ENCODE measurements around the gene PUSL1. TPM values are rescaled to one million over a fixed set of nuclear protein-coding genes. Genes with fewer than 3 reads are reported as not detected.

PUSL1 gene
- total RNA-seq, 2 donors from 2014 or later: 14.5 to 24.8 TPM

DNA sequence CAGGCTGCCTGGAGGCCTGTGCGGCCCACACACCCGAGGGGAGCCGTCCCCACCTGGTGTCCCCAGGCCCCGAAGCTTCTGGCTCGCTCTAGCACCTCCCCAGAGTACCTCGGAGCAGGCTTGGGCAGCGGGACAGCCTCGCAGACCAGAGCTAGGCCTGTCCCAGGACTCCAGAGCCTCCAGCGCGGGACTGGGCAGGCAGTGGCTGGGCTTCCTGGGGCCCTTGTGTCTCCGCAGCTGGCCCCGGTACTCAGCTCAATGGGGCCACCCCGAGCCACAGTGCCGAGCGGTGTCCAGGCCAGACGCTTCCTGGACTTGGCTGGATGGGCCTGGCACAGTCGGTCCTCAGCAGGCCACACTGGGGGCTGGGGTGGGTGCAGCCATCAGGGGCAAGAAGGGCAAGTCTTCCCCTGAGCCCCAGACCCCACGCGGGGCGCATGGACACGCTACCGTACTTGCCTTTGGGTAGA, 23.3 kb upstream of the PUSL1 start:
- Histone ChIP-seq H3K27ac (no peak overlapping the region), H3K27me3 (peaks cover 0 to 8% of the 10 kb centered on the region in 2 donors), H3K9me3 (no peaks in the 10 kb centered on the region), H3K4me3 (no peak overlapping the region), H3K36me3 (no peaks in the 10 kb centered on the region), H3K4me1 (peaks cover 0 to 9% of the 10 kb centered on the region in 2 donors)
- TF ChIP-seq, protein P1, sequence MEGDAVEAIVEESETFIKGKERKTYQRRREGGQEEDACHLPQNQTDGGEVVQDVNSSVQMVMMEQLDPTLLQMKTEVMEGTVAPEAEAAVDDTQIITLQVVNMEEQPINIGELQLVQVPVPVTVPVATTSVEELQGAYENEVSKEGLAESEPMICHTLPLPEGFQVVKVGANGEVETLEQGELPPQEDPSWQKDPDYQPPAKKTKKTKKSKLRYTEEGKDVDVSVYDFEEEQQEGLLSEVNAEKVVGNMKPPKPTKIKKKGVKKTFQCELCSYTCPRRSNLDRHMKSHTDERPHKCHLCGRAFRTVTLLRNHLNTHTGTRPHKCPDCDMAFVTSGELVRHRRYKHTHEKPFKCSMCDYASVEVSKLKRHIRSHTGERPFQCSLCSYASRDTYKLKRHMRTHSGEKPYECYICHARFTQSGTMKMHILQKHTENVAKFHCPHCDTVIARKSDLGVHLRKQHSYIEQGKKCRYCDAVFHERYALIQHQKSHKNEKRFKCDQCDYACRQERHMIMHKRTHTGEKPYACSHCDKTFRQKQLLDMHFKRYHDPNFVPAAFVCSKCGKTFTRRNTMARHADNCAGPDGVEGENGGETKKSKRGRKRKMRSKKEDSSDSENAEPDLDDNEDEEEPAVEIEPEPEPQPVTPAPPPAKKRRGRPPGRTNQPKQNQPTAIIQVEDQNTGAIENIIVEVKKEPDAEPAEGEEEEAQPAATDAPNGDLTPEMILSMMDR (IDR thresholded peaks at IDR 0.05): no peak
- DNase-seq (ENCODE audit: low spot score): no peak

DNA sequence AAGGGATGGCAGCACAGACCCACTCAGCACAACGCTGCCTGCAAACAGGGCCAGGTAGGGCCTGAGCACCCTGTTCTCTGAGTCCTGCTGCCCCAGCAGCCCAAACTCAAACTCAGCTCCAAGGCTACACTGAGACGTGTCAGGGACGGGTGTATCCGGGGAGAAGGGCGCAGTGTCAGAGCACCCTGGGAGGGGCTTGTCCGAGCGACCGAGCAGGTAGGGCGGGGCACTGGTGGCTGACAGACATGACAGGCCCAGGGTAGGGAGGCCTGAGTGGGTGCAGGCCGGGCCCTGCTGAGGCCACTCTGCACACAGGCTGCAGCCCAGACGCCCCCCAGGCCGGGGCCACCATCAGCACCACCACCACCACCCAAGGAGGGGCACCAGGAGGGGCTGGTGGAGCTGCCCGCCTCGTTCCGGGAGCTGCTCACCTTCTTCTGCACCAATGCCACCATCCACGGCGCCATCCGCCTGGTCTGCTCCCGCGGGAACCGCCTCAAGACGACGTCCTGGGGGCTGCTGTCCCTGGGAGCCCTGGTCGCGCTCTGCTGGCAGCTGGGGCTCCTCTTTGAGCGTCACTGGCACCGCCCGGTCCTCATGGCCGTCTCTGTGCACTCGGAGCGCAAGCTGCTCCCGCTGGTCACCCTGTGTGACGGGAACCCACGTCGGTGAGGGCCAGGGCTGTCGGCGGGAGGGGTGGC, 22.6 kb upstream of the PUSL1 start:
- peaks cover 0 to 14% of the 10 kb centered on the region in 2 donors for H3K4me1 ChIP-seq
- H3K9me3 ChIP-seq: no peaks in the 10 kb centered on the region
- H3K27ac ChIP-seq: no peak overlapping the region
- no peaks in the 10 kb centered on the region for H3K36me3 ChIP-seq
- H3K4me3 ChIP-seq: no peak overlapping the region
- TF ChIP-seq, protein P1 (IDR thresholded peaks at IDR 0.05): no peak
- no peak for DNase-seq (ENCODE audit: low spot score)
- peaks cover 0 to 8% of the 10 kb centered on the region in 2 donors for H3K27me3 ChIP-seq

DNA sequence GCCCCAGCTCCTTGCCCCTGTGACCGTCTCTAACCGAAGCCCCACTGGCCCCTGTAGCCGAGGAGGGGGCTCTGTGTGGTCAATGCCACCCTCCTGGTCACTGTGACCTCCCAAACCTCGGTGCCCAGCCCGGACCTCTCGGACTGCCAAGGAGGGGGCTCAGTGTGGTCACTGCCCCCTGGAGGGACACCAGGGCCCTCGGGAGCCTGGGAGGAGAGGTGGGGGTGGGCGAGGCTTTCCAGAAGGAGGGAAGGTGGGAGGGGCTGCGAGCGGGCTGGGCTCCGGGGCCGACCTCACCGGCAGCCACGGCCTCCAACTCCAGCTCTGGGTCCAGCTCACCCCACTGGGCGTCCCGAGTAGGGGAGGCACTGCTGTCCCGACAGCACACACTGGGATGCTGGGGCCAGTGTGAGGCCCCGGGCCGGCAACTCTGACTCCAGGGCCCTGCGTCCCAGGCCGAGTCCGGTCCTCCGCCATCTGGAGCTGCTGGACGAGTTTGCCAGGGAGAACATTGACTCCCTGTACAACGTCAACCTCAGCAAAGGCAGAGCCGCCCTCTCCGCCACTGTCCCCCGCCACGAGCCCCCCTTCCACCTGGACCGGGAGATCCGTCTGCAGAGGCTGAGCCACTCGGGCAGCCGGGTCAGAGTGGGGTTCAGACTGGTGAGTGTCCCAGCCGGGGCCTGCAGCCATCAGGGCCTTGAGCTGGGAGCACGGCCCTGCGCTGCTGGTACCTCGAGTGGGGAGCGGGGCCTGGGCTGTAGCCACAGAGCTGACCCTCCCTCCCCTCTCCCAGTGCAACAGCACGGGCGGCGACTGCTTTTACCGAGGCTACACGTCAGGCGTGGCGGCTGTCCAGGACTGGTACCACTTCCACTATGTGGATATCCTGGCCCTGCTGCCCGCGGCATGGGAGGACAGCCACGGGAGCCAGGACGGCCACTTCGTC, 21.8 kb upstream of the PUSL1 start:
- no peak for DNase-seq (ENCODE audit: low spot score)
- TF ChIP-seq, protein P1 (IDR thresholded peaks at IDR 0.05): no peak
- Histone ChIP-seq H3K27ac (no peak overlapping the region), H3K4me3 (no peak overlapping the region), H3K9me3 (no peaks in the 10 kb centered on the region), H3K36me3 (no peaks in the 10 kb centered on the region), H3K27me3 (peaks cover 0 to 8% of the 10 kb centered on the region in 2 donors), H3K4me1 (peaks cover 0 to 20% of the 10 kb centered on the region in 2 donors)

DNA sequence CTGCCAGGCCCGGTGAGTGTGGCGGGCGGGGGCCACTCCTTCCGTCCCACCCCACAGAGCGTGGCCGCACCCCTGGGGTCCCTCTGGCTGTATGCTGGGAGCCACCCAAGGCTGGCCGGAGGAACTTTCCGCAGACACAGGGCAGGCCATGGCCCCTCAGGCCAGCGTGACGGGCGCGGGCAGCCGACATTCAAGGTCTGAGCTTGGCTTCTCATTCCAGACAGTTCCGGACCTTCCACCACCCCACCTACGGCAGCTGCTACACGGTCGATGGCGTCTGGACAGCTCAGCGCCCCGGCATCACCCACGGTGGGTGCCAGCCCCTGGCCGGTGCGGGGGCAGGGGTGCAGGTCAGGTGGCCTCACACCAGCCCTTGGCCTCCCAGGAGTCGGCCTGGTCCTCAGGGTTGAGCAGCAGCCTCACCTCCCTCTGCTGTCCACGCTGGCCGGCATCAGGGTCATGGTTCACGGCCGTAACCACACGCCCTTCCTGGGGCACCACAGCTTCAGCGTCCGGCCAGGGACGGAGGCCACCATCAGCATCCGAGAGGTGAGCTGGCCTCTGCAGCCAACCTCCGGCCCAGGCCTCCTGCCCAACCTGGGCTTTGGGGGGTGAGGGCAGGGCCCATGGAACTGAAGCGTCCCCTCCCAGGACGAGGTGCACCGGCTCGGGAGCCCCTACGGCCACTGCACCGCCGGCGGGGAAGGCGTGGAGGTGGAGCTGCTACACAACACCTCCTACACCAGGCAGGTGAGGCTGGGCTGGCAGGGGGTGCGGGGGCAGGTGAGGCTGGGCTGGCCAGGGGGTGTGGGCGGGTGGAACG, 20.9 kb upstream of the PUSL1 start:
- Histone ChIP-seq H3K27ac (no peak overlapping the region), H3K27me3 (peaks cover 0 to 8% of the 10 kb centered on the region in 2 donors), H3K4me1 (peaks cover 0 to 15% of the 10 kb centered on the region in 2 donors), H3K9me3 (no peaks in the 10 kb centered on the region), H3K4me3 (no peak overlapping the region), H3K36me3 (no peaks in the 10 kb centered on the region)
- TF ChIP-seq, protein P1 (IDR thresholded peaks at IDR 0.05): no peak
- no peak for DNase-seq (ENCODE audit: low spot score)

DNA sequence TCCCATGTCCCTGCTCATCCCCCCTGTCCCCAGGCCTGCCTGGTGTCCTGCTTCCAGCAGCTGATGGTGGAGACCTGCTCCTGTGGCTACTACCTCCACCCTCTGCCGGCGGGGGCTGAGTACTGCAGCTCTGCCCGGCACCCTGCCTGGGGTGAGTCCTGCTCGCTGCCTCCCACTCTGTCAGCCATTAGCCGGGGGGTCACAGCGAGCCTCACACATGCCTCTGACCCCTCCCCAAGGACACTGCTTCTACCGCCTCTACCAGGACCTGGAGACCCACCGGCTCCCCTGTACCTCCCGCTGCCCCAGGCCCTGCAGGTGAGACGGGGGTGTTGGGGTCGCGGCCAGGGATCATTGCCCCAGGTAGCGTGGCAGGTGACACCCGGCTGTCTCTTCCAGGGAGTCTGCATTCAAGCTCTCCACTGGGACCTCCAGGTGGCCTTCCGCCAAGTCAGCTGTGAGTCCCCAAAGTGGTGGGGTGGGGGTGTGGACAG, 18.1 kb upstream of the PUSL1 start:
- Histone ChIP-seq H3K27ac (no peak overlapping the region), H3K27me3 (peaks cover 0 to 8% of the 10 kb centered on the region in 2 donors), H3K36me3 (no peaks in the 10 kb centered on the region), H3K9me3 (no peaks in the 10 kb centered on the region), H3K4me1 (peaks cover 0 to 15% of the 10 kb centered on the region in 2 donors), H3K4me3 (no peak overlapping the region)
- no peak for DNase-seq (ENCODE audit: low spot score)
- TF ChIP-seq, protein P1 (IDR thresholded peaks at IDR 0.05): peak; percentile 32 to 73

Measured in right atrium auricular region (tissue), 2 donors.